GM12801 (cell line): Measurements from ENCODE around the gene NEK10.

ENCODE experiments used
- TF ChIP-seq, protein P1 (sequence below): IDR thresholded peaks from one replicate; pipeline ENCODE4 v1.5.1; 2011; ENCODE audit warnings: control low read depth; ENCODE audit not compliant: insufficient read length; ENCODE audit errors: extremely low read depth

The NEK10 gene

DNA sequence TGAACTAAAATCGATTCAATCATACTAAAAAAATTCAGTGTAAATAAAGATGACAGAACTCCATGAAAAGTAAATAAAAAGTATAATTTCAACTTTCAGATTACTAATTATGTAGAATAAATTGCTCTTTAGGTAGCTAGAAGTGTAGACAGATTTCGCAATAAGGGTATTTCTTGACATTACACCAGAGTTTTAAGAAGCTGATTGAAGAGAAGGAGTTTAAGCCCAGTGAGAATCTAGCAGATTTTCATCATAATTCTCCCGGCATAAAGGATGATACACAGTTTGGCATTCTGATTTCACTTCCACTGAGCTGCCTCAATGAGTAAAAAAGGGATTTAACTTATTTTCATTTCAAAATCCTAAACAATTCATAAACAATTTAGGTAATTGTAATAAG is 259.2 kb downstream of the NEK10 start:
- TF ChIP-seq, protein P1, sequence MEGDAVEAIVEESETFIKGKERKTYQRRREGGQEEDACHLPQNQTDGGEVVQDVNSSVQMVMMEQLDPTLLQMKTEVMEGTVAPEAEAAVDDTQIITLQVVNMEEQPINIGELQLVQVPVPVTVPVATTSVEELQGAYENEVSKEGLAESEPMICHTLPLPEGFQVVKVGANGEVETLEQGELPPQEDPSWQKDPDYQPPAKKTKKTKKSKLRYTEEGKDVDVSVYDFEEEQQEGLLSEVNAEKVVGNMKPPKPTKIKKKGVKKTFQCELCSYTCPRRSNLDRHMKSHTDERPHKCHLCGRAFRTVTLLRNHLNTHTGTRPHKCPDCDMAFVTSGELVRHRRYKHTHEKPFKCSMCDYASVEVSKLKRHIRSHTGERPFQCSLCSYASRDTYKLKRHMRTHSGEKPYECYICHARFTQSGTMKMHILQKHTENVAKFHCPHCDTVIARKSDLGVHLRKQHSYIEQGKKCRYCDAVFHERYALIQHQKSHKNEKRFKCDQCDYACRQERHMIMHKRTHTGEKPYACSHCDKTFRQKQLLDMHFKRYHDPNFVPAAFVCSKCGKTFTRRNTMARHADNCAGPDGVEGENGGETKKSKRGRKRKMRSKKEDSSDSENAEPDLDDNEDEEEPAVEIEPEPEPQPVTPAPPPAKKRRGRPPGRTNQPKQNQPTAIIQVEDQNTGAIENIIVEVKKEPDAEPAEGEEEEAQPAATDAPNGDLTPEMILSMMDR: no peak

DNA sequence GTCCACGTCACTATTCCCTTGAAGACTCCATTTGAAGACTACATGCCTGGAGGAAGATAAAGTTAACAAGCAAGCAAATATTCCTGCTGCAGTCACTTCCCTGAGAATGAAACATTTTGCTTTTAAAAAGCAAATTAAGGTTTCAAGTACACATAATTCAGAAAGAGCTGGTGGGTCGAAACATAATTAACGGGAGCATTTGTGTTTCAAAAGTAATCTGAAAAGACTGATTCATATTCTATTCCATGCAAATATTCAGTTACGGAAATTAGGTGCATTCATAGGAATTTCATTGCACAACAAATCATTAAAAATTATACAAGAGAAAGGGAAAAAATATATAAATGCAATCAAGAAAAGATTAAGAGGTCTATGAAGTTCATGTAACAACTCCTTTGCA is 260.9 kb downstream of the NEK10 start:
- TF ChIP-seq, protein P1: no peak

DNA sequence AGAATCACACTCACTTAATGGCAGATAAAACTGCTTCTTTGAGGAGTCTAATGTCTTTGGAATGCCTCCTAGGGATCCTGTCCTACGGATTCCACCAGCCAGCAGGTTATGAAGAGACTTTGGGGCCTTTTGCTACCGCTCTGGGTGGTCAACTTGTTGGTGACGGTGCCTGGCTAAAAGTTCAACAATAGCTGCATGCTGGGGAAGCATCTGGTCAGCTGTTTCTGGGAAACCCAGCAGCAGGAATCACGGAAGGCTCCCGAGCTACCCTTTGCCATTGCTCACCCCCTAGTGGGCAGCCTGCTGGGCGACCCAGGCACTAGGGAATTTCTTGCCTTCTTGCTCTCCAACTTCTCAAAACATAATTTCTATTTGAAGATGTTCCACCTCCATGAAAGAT is 263.3 kb downstream of the NEK10 start:
- TF ChIP-seq, protein P1: no peak

DNA sequence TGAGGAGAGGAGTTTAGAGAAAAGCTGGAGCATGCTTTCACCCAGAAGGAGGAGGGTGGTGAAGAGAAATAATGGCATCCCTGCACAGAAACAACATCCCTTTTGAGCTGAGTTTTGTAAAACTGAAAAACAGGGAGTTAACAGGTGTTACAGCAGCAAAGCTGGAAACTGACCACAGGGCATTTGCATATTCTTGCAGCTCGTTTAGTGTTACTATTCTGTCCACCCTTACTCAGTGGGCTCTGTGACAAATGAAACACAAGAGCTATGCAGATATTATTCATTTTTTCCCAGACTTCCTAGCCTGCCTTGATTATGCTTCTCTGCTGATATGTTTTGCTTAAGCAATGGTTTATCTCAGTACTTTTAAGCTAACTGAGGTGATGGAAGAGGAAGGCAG is 272.0 kb downstream of the NEK10 start:
- TF ChIP-seq, protein P1: no peak

DNA sequence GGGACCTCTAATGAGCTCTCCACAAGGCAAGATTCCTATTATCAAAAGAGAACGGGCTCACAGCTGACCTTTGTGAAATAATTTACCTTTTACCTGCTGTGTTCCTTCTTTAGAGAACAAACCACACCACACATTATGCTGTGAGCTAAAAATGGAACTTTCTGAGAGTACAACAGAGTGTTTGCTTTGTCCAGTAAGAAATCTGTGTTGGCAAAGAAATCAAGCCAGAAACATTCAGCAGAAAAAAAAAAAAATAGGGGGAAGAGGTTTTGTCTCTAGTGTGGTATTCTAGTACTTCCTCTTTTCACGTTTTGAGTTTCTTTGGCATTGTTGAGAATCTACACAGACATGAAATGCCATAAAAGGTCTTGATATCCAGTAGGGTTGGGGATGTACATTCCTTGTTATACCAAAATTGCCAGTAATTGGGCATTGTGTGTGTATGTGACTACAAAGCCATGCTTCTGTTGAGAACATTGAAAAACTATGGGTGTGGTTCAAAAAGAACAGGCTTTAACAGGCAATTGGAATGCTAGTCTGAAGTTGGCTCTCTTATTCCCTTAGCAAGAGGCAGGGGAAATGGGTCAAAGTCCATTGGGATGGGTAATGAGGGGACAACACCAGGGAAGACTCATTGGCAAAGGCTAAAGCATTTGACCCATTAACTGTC is 273.5 kb downstream of the NEK10 start:
- TF ChIP-seq, protein P1: no peak

DNA sequence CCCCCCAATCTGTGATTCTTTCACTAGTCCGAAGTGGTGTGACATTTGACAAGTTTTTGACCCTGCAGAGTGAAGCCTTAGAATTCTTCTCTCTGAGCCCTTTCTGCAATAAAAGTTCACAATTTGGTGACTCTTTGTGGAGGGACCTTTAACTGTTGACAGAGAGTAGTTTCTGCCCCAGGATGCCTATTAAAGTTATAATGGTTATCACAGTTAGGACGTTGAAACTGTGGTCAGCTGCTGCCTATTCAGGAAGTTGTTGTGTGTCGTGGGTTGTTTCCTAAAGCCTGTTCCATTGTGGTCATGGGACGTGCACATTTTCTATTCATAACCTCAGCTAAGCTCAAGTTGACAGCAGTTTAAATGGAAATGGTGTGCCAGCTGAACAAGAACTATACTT is 274.5 kb downstream of the NEK10 start:
- TF ChIP-seq, protein P1: no peak

DNA sequence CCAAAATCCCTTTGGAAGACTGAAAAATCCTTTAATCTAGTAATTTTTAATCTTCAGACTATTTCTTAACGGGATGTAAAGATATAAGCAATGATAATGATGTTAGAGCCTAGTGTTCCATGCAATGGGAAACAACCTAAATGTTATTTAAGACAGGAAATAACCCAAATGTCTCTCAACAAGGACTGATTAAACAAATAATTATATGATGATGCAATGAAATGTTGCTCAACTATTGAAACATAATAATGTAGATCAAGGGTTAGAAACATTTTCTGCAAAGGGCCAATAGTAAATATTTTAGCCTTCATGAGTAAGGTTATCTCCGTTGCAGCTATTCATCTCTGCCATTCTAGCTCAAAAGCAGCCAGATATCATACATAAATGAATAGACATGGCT is 275.4 kb downstream of the NEK10 start:
- TF ChIP-seq, protein P1: no peak
